ENCODE measurements around the gene TMIE.

Gene TMIE

DNA sequence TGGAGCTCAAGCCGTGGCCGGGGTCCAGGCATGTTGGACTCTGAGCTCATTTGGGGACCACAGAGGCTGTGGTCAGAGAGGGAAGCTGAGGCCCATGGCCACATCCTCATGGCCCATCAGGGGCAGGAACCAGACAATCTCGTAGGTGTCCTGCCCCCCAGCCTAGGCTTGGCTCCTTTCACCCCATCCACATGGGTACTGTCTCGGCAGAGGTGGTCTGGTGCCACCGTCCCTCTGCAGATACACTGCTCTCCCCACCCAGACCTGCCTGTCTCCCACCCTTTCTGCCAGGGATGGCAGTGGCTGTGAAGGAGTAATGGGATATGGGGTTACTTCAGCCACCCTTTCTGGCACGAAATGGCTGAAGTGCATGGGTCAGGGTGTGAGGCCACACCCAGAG is 8.5 kb downstream of the TMIE start:
- no peak for DNase-seq

DNA sequence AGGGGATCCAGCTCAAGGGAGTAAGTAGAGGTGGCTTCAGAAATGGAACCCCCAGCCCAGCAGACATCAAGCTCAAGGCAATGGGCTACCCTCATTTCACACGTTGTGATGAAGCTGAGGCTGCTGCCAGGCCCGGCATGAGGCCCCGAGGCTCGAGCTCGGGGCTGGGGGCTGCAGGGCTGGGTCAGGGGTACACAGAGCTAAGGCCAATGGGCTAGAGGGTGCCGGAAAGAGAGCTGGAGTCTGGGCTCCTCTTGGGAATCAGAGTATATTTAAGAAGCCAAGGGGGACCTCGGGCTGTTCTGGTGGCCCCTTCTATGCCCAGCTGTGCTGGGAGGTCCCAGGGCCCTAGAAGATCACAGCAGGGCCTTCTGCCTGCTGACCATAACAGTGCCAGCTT is 9.0 kb downstream of the TMIE start:
- no peak for DNase-seq

DNA sequence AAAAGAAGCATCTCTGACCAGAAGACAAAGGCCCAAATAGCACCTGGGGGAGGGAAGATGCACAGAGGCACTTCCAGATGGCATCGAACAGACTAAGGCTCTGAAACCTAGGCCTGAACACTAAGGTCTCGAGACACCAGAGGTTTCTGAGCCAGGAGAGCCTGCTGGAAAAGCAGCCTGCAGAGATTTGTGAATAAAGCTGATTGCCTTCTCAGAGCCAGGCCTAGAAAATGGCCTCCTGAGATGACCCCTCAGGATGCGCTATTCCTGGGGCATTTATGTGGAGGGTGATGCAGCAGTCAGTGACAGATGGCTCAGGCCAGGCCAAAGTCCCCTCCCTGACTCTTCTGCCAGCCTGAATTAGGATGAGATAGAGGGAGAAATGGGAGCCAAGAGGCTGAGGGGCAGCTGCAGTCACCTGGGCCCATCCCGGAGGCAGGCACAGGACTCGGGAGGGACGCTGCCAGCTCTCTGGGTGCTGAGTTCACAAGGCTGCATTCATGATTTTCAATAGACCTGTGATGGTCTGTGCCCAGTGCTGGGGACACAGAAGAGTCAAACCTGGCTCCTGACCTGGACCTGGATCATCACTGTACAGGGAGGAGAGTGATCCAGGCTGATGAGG is 9.6 kb downstream of the TMIE start:
- DNase-seq: no peak

DNA sequence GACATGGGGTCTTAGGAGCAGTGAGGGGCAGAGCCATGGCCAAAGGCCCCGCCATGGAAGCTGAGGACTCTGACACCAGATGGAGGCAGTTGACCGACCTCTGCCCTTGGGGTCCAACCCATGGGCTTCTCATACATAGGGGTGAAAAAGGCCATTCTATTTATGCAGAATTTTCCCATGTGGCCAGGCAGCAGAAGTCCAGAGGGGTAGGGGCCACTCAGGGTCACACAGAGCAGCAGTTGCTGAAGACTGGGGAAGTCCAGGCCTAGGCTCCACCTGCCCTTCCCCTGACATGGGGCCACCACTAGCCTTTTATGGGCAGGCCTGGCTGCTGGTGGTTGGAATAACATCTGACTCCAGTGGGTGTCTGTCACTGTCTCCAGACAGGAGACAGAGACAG is 10.1 kb downstream of the TMIE start:
- no peak for DNase-seq

DNA sequence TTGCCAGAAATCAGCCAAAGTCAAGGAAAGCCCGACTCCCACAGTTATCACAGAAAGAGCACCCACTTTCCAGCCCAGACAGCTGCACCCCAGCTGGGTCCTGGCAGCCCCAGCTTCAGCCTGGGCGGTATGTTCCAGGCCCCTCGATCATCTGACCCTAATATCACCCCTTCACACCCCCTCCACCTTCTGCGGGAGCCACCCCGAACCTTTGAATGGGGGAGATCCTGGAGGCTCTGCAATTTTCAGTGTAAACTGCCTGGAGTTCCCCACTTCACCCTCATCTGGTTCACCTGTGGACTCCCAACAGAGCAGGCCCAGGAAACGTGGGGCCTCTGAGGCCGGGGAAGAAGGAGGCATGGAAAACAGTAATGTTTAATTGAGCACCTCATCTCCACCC is 10.6 kb downstream of the TMIE start:
- no peak for DNase-seq

DNA sequence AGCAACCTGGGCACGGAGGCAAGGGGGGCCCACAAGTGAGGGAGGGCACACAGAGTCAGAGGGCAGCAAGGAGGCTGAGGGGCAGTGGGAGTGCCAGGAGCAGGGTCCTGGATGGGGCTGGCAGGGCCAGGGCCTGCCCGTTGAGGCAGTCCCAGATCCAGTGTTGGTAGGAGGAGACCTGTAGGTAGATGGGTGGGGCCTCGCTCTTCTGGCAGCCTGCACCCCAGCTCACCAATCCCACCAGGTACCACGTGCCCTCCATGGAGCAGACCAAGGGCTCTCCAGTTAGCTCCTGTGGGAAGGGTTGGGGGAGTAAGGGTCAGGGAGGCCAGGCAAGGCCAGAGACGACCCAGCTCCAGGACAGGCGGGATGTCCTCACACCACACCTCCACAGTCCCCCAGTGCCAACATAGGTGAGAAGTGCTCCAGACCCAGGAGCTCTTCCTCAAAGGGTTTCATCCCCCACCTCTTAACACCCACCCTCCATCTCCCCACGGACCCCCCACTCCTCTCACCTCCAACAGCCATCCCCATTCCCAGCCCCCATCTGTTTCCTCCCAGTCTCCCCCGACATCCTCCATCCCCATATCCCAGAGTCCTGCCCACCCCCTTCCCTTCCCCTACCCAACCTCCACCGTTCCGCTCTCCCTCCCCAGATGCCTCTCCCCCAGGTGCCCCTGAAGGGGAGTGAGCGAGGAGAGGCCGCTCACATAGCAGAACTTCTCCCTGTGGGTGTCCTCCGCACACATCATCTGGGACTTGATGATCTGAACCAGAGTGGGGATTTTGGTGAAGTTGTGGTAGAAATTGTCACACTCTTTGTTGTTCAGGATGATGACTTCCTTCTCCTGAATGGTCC is 11.2 kb downstream of the TMIE start:
- DNase-seq: no peak

DNA sequence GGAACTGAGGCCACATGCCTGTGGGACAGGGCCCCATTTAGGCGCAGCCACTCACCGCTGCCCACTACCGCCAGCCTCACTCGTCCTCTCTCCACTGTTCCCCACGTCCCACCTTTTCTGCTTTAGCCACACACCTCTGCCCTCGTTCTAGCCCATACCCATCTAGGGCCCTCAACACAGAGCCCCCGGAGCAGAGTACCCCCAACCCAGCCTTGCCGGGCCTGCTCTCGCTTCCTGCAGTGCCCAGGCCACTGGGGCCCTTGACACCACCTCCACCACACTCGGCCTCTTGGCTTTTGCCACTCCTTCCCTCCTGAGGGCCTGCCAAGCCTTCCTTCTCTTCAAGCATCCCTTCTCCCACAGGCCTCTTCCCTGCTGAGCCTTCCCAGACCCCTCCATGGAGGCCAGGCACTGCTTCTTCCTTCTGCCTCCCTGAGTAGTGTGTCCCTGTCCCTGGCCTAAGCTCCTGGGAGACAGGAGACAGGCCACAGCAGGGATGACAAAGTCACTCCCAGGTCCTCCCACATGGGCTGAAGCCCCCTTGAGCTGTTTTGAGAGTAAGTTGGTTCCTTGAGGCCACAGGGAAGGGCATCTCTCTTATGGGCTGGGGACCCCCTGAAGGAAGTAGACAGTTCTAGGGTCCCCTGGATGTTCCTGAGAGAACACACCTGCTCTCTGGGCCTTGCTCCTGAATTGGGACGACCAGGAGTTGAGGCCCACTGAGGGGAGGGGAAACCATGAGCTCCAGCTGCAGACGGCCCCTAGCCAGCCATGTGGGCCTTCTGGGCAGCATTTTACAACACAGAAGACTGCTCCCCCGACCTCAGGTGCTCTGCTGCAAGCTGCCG is 12.1 kb downstream of the TMIE start:
- no peak for DNase-seq

DNA sequence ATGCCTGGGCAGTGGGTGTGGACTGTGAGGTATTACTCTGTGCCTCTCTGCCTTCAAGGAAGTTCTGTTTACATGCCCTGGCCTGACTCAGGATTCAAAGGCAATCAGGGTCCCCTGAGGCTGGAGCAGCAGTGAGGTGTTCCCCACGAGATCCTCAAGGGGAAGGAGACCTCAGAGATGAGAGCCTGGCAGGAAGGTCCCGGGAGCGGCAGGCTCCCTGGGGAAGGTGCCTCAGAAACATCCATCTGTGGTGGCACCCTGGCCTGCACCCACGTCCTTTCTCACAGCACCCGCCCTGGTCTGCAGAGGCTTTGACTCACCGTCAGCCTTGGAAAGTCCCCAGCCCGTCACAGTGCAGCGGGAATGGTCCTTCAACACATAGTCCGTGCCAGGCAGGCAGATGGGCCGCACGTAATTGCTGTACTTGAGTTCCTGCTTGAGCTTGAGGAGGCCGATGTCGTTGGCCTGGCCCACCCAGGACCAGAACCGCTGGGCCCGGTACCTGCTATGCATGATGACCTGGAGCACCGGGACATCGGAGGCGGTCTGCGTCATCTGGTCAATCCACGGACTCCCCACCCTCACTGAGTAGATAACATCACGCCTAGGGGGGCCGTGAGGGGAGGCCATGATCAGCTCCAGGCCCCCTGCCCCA is 12.8 kb downstream of the TMIE start:
- no peak for DNase-seq

DNA sequence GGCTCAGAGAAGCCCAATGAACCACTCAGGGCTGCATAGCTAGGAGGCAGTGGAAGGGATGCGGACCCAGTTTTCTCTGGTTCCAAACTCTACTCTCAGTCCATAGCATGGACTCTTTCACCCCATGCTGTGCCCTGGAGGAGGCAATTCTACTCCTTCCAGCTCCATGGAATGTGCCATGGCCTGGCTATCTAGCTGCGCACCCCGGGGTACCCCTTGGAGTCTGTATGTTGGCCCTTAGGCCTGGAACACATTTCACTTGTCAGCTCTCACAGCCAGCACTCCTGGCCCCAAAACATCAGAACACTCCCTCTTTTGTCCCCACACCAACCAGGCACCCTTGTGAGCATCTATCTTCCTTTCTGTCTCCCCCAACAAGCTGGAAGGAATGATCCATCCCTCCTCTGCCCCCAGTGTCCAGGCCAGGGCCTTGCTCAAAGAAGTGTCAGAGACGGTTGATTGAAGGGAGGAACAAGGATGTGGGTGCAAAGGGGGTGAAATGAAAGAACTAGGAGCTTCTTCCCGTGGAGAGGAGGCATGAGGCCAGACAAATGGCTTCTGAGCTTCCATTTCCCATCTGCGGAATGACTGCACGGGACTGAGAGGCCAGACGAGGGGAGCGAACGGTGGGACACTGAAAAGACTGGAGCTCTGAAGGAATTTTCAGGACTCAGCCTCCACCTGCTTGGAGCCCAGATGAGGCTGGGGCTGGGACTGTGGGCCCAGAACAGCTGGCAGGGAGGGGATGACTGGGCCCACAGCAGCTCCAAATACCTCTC is 13.7 kb downstream of the TMIE start:
- no peak for DNase-seq

DNA sequence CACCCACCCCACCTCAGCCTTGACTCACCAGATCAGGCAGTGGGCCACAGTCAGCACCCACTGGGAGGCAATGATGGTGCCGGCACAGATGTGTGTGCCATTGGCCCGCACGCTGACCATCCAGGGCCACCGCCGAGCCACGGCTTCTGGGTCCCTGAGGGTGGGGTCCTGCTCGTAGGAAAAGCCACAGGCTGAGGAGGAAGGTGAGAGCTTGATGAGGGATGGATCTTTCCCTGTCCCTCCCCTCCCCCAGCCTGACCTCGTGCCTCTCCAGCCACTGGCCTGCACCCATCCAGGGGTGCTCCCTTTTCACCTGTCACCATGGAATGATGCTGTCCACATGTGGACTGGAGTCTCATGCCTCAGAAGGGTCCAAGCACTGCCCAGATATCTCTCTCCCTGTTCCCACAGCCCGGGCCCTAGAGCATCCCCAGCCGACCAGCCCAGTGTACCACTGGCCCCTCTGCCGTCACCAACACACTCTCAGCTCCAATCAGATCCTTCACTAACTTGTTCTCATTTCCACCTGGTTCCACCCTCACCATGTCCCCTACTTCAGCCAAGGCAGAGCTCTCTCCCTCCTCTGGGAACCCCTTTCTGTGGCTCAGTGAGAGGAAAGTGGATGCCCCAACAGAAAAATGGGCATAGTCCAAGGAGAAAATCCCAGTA is 14.4 kb downstream of the TMIE start:
- no peak for DNase-seq

DNA sequence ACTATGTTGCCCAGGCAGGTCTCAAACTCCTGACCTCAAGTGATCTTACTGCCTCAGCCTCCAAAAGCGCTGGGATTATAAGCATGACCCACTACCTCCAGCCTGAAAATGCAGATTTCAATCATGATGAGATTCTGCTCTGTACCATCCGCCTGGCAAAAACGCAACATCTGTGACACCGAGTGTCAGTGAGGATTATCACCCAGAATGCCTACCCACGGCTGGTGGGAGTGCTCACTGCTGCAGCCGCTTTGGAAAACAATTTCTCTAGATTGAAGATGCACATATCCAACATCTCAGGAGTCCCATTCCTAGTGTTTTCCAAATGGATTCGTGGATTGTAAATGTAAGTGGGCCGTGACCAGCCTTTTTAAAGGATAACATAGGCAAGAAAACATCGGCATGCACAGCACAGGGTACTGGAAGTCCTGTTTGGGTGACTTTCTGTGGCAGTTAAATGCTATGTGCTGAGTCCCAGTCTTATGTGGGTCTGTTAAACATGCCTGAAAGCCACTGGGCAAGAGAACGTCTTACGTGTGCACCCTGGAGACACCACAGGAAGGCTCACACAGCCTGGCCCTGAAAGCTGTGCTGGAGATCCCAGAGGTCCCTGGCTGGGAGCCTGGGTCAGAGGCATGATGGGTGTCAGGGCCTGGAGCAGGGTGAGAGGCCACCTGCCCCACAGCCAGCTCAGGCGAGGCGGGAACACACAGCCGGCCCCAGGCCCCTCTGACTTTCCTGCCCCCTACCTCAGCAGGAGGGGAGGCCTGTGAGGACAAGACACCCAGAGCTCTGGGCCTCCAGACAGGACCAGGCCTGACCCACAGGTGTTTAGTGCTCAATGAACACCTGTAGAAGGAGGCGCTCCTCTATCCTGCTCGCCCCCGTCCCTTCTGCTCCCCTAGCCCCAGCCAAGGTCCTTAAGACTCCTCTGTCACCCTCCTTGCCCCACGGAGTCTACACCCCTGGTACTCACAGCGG is 15.6 kb downstream of the TMIE start:
- DNase-seq: no peak

DNA sequence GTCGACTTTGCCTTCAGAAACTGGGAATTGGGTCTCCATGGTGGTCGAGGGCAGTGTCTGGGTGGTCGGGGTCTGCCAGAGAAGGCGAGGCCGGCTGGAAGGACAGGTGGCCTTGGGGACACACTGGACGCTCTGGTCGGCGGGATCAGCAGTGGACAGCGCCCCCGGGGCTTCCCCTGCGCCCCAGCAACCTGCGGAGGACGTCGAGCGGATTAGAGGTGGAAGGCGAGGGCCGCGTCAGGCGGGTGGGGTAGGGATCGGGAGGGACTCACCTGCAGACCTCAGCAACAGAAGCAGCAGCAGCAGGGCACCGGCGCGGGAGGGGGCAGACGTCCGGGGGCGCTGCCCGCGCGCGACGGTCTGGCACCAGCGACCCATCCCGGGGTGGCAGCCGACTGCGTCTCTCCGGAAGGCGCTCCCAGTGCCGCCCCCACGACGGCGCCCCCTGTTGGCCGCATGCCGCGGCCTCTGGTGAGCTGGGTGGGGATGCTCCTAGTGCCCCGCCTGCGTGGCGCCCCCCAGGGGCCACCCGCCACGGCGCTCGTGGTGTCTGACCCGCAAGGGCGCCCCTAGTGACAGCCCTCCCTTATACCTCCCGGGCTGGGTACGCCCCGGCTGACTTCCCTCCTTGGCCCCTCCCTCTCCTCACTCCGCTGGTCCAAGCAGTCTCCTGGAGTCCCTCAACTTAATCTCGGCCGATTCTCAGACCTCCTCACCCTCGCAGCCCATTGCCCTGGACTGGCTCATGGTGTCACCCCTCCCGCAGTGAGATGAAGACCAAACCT is 16.4 kb downstream of the TMIE start, which contains the start of gene PRSS50:
Gene PRSS50, minus strand, starts transcription at position 423 of the 785 bp plus-strand sequence. Its CDS starts 45 bp downstream, at position 378.
- no peak for DNase-seq

DNA sequence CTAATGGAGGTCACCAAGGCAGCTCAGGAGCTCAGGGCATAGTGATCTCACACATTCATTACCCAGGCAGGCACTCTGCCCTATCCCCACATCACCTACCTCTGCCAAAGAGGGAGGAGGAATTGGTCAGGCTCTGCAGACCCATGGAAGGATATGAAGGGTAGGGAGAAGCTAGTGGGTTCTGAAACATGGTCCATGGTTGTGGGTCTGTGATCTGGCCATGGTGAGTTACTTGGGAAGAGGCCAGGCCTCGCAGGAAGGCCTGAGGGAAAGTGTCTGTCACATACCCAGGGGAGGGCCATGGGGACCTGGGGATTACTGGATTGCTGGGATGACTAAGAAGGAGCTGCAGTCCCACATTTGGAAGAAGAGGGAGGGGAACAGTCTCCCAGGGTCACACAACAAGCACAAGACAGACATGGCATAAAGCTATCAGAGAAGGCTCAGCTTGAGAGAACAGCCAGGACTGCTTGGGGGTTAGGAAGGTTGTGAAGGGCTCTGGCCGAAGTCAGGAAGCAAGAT is 17.9 kb downstream of the TMIE start:
- DNase-seq: no peak

DNA sequence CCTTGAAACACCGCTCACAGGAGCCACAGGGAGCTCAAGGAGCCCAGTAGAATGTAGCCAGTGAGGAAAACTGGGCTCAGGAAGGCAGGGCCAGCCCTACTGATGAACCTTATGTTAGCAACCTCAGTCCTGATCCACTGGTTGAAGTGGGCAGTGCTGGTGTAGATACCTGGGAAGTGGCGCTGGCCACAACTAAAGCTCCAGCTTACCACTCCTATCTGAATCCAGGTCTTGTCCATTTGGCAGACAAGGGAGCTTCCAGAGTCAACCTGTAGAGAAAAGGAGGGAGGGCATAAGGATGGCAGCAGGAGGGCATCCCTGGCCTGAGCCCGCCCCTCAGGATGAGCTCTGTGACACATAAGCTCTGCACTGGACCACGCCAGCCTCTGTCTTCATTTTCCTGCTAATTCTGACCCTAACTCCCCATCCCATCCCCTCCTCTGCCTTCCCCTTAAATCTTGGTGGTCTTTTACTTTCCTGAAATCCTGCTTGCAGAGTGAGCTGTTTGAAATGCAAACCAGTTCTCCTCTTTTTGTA is 18.6 kb downstream of the TMIE start:
- DNase-seq: no peak

DNA sequence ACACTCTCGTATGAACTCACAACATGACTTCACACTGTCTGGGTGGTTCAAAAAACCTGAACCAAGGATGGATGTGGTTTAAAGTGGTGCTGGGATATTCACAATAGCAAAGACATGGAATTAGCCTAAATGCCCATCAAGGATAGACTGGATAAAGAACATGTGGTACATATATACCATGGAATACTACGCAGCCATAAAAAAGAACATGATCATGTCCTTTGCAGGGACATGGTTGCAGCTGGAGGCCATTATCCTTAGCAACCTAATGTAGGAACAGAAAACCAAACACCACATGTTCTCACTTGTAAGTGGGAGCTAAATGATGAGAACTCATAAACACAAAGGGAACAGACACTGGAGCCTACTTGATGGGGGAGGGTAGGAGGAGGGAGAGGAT is 19.8 kb downstream of the TMIE start:
- no peak for DNase-seq

DNA sequence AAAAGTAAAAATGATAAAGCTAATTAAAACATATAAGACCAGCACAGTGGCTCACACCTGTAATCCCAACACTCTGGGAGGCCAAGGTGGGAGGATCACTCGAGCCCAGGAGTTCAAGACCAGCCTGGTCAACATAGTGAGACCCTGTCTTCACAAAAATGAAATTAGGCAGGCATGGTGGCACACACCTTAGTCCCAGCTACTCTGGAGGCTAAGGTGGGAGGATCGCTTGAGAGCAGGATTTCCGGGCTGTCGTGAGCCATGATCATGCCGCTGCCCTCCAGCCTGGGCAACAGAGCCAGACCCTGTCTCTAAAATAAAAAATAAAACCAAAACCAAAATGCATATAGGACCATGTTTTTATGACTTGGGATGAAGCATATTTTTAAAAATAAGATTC is 21.3 kb downstream of the TMIE start:
- no peak for DNase-seq

DNA sequence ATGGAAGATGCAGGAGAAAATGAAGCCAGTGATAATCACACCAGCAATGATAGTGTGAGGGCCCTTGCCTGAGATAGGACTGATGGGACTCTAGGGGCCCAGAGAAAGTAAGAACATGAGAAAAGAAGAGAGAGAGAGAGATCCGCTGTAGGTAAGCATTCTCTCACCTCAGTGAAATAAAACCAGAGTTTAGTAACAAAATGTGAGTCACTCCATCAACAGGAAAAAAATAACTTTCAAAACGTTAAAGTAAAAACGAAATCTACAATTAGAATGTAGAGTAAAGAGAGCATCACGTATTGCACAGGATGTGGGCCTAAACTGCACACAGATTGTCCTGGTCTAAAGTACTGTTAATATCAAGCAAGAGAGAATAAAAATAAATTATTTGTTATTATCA is 23.2 kb downstream of the TMIE start:
- no peak for DNase-seq

DNA sequence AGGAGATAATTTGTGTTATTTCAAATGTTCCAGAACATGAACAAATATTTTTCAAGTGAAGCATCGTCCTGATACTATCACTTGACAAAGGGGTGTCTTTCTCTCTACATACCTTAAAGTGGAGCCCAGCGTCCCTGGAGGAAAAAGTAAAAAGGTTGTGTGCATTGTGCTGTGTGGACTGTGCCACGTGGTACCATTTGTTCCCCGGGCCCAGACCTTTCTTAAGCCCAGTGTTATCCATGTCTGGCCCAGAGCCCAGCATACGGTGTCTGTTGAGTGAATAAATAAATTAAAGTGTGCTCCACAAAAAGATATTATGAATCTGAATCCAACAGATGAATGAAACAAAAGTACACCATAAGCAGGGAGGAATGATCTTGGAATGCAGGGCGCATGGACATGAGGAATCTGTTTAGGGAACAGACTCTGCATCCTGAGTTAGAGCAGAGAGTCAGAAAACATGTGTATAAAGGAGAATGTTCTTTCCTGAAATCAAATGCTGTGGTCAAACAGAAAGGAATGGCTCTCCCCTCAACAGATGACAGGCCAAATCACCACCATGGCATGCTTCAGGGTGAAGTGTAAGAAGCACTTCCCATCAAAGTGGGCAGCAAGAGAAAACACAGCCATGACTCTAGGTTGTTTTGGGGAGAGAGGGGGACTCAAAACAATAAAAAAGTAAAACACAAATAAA is 24.6 kb downstream of the TMIE start:
- no peak for DNase-seq
